Mammary epithelial cell (primary cell): ENCODE measurements around the gene MTAP.

ENCODE experiments used
- EZH2 ChIP-seq: IDR thresholded peaks from 2 replicates; pipeline ENCODE4 v1.6.1; 2012; ENCODE audit warnings: low read length, inconsistent platforms, borderline replicate concordance
- TF ChIP-seq, protein P1 (sequence below), 2 donors: IDR thresholded peaks in 1 of 2; conservative IDR thresholded peaks in 1 of 2; 2 replicates each; pipeline ENCODE4 v1.5.1; 2011 to 2012; ENCODE audit warnings: inconsistent platforms in 2 of 2, low read length in 2 of 2, mild to moderate bottlenecking in 2 of 2, control low read depth in 1 of 2, low read depth in 1 of 2; ENCODE audit not compliant: insufficient read depth in 1 of 2; ENCODE audit errors: extremely low read depth in 1 of 2

- TF ChIP-seq, protein P1, sequence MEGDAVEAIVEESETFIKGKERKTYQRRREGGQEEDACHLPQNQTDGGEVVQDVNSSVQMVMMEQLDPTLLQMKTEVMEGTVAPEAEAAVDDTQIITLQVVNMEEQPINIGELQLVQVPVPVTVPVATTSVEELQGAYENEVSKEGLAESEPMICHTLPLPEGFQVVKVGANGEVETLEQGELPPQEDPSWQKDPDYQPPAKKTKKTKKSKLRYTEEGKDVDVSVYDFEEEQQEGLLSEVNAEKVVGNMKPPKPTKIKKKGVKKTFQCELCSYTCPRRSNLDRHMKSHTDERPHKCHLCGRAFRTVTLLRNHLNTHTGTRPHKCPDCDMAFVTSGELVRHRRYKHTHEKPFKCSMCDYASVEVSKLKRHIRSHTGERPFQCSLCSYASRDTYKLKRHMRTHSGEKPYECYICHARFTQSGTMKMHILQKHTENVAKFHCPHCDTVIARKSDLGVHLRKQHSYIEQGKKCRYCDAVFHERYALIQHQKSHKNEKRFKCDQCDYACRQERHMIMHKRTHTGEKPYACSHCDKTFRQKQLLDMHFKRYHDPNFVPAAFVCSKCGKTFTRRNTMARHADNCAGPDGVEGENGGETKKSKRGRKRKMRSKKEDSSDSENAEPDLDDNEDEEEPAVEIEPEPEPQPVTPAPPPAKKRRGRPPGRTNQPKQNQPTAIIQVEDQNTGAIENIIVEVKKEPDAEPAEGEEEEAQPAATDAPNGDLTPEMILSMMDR (conservative IDR thresholded peaks at IDR 0.05 in 1 of 2, IDR thresholded peaks at IDR 0.05 in 1 of 2; ENCODE audit: extremely low read depth in 1 of 2, insufficient read depth in 1 of 2, low read depth in 1 of 2, low read length in 2 of 2): no peak
- no peak for TF ChIP-seq EZH2
Measured at GRCh38 chr9:21830589-21830988, 28.2 kb downstream of the MTAP start.
